GM19035 (cell line): ENCODE measurements around the gene GP9.

Experiments used
- ATAC-seq: cut with Tn5 transposase; IDR thresholded peaks from one replicate; pipeline ENCODE4 v1.9.1; 2021; ENCODE audit not compliant: unreplicated experiment

GP9 gene

DNA sequence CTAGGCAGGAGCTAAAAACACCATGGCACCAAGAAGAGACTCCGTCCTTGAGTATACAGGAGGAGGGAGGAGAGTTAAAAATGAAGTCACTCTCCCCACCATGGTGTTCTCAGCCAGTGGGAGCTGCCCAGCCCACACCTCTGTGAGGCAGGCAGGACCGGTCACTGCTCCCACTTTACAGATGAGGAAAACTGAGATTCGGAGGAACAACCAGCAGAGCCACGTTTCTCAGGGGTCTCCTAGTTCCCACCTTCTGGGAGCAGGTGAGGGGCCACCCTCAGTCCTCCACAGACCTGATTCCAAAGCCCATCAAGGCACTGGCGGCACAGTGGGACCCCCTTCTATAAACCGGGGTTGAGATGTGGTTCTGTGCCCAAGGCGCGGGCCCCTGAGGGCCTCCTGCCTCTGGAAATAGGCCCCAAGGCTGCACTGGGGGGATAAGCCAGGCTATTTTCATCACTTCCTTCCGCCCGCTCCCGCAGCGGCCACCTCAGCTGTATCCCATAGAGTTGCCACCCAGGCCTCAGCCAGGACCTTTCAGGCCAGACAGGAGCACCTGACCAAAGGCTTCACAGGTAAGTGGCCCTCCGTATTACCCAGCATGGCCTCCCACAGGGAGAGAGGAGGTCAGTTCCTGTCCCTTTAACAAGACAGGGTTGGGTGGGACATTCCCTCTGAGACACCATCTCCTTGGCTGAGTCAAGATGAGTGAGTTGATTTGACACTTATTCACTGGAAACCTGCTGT lies at the start of gene GP9:
Gene GP9 (plus strand): TSS at position 504 of the 747 bp plus-strand sequence. CDS start 961 bp downstream, outside the sequence.
- no peak for ATAC-seq

- no peak for ATAC-seq
Observed at GRCh38 chr3:129013491-129013891, 47.1 kb upstream of the GP9 start.

DNA sequence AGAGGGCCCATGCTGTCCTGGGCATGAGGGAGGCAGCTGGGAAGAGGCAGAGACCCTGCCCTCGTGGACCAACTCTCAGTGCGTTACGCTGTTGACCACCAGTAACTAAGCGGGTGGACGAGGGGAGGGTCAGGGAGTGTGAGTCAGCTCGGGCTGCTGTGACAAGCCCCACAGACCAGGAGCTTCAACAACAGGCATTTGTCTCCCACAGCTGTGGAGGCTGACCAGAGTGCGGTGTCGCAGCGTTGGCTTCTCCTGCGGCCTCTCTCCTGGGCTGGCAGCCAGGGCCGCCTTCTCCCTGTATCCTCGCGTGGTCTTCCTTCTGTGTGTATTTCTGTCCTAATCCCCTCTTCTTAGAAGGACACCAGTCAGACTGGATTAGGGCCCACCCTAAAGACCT lies 46.4 kb upstream of the GP9 start:
- no peak for ATAC-seq

DNA sequence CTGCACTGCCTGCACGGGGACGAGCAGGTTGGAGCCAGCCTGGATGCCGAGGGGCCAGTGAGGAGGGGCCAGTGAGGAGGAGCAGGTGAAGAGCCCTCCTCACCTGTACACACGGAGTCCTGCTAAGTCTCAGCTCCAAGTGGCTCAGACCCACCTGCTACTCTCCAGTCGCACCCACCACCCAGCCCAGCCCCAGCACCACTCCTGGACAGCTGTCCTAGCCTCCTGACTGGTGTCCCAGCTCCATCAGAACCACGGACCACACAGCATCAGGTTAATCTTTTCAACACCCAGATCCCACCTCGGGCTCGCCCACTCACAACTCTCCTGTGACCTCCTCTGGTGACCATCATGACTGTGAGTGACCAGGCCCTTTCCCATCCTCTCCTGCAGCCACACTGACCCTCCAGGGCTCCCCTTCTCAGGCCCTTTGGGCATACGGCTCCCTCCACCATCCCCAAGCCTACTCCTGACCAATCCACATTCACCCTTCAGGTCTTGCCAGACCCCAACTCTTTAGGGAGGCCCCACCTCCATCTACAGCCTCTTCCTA lies 45.7 kb upstream of the GP9 start:
- no peak for ATAC-seq

DNA sequence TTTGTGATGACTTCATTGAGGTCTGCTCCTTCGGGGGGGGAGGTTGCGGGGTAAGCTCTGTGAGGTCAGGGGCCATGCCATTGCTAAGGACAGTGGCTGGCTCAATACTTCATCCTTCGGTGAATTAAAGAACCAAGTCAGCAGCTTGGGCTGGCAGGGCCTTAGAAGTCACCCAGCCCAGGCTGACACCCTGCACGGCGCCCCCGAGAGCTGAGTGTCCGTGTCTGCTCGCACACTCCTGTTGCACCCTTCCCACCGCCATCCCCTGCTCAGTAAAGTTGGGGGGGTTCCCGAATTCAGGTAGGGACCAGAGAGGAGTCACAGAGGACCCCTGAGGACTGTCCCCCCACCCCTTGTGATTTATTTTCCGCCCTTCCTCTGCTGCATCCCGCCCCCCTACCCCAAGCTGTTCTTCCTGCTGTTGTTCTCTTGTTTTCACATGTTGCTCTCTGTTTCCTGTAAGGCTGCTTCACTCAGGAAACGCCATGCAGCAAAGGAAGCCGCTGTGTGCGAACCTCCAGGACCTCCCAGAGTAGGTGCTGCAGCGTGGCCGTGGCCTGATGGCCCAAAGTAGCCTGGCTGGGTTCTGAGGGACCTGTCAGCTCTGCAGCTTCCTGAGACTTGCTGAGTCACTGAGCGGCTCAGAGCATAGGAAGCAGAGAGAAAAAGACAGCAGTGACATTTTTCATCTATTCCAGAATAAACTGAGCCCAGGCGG lies 45.0 kb upstream of the GP9 start:
- ATAC-seq = no peak

DNA sequence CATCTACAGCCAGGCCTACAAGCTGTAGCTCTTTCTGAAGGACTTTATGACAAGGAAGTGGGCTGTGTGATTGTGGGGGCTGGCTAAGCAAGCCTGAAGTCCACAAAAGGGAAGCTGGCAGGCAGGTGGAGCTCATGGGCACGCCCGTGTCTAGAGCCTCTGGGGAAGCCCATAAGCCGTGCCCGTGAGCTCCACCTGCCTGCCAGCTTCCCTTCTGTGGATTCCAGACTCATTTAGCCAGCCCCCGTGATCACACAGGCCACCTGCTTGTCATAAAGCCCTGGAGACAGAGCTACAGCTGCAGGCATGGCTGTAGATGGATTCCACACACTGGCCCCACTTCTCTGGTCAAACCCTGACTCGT lies 44.2 kb upstream of the GP9 start:
- no peak for ATAC-seq

- peak; percentile 90 for ATAC-seq
Observed at GRCh38 chr3:129016720-129017483, 43.7 kb upstream of the GP9 start.

GRCh38 chr3:129017484-129017899 lies 43.1 kb upstream of the GP9 start:
- ATAC-seq = peak; percentile 13

- ATAC-seq = no peak
Observed at GRCh38 chr3:129018271-129018670, 42.3 kb upstream of the GP9 start.

GRCh38 chr3:129018751-129019150 lies 41.8 kb upstream of the GP9 start:
- no peak for ATAC-seq

DNA sequence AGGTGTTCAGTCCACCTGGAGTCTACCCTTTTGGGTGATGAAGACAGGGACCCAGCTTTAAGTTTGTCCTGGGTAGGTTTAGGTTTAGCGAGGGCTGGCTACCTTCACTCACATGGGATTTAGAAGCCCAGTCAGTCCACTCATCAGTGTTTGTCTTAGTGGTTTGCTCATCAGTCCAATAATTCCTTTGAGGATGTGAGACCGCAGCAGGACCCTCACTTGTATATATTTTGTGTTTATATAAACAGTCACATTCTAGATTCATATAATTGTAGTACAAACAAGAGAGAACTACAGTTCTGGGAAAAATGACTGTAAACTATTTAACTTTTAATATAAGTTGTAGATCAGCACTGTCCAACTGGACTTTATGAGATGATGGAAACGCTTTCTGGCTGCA lies 41.3 kb upstream of the GP9 start:
- no peak for ATAC-seq

DNA sequence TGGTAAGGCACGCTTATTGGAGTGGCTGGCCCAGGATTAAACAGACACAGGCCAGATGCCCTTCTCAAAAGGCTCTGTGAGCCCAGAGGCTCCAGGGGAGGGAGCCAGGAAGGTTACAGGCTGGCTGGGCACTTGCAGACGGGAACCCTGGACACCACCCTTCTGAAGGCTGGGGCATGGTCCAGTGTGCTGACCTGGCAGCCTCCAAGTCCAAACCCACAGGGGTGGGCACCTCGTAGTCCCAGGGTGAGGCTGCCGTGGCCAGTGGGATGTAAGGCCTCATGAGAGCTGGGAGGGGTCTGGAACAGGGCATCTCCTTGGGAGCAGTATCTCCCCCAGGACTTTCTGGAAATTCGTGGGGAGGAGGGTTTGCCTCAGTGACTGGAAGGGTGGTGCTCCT lies 39.9 kb upstream of the GP9 start:
- no peak for ATAC-seq

- ATAC-seq = no peak
Observed at GRCh38 chr3:129021140-129021551, 39.4 kb upstream of the GP9 start.

GRCh38 chr3:129022114-129023007 lies 38.2 kb upstream of the GP9 start:
- ATAC-seq = no peak

- no peak for ATAC-seq
Observed at GRCh38 chr3:129023008-129023358, 37.6 kb upstream of the GP9 start.

GRCh38 chr3:129023909-129024308 lies 36.7 kb upstream of the GP9 start:
- no peak for ATAC-seq

DNA sequence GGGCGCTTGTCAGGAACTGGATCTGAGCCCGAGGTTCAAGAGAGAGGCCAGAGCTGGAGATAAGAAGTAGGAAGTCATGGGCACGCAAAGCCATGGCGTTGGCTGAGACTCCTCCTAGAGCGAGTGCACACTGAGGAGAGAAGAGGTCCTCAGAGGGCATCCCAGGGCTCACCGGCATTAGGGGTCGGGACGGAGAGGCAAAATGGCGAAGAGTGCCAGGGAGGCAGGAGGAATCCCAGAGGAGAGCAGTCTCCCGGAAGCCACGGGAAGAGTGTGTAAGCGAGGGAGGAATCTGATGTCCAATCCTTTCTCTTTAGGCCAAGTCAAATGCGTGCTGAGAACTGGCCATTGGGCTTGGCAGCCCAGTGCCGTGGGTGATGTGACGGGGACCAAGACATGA lies 35.5 kb upstream of the GP9 start:
- no peak for ATAC-seq

- no peak for ATAC-seq
Observed at GRCh38 chr3:129025691-129026435, 34.7 kb upstream of the GP9 start.

DNA sequence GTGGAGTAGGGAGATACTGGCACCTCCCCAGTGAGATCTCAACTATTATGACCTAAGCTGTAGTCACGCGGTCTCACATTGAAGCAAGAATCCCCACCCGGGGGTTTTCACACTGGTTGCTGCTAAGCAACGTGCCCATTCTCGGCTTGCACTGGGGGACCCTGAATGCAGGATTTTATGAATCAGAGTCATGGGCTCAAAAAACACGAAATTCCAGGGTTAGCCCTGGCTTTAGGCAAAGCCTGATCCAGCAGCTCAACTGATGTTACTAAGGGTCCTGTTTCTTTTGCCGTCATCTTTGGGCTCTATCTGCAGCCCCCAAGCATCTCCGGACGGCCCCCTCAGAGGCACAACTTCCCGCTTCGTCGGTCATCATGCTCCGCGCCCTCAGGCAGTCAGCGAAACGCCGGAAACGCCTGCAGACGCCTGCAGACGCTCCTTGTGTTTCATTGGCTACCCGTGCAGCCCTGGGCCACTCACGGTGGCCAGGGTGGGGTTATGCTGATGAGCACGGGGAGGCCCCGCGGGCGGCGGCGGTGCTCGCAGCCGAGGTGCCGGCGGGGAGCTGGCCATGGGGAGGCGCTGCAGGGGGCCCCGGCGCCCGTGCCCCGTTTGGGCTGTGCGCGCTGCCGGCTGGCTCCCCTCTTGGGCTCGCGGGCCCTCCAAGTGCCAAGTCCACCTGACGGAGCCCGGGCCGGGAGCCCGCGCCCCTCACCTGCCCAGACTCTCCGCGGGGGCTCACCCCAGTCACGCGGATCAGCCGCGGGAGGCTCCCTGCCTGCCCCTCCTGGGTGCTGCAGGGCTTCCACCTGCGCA lies 33.6 kb upstream of the GP9 start:
- ATAC-seq = peak; percentile 97
